ENCODE measurements around the gene SBNO2.

The SBNO2 gene

GRCh38 chr19:1097810-1098176, 76.3 kb downstream of the SBNO2 start:
- Histone ChIP-seq H3K4me3 (IDR thresholded peaks at IDR 0.05; ENCODE audit: insufficient read depth, low read depth, low read length) (no peak overlapping the region), H4K20me1 (ENCODE audit: insufficient read depth) (0 out of 2 replicates have a peak, but pooled peaks cover 4% of the 10 kb centered on the region), H3K27ac (no peak overlapping the region), H3K79me2 (ENCODE audit: insufficient read depth, low read depth) (peaks cover 24% of the 10 kb centered on the region), H3K4me2 (no peak overlapping the region), H3K4me1 (ENCODE audit: low read depth, poor library complexity, severe bottlenecking) (peaks cover 38% of the 10 kb centered on the region), H3K36me3 (ENCODE audit: insufficient read depth) (no peaks in the 10 kb centered on the region), H2AFZ (ENCODE audit: low read depth) (no peak overlapping the region), H3K27me3 (ENCODE audit: insufficient read depth, low read depth) (no peaks in the 10 kb centered on the region), H3K9ac (no peak overlapping the region)
- TF ChIP-seq CTCF (conservative IDR thresholded peaks at IDR 0.05; ENCODE audit: low read depth, low read length), result no peak

- H3K27me3 ChIP-seq (ENCODE audit: insufficient read depth, low read depth), result no peaks in the 10 kb centered on the region
- H3K36me3 ChIP-seq (ENCODE audit: insufficient read depth), result no peaks in the 10 kb centered on the region
- peak within 1 kb of the TSS; percentile 22; the same call in 1 of the 2 replicates for H3K27ac ChIP-seq
- no peak within 1 kb of the TSS for H3K4me3 ChIP-seq (IDR thresholded peaks at IDR 0.05; ENCODE audit: insufficient read depth, low read depth, low read length)
- peaks cover 21% of the 10 kb centered on the region for H3K4me1 ChIP-seq (ENCODE audit: low read depth, poor library complexity, severe bottlenecking)
- H3K9ac ChIP-seq, result peak within 1 kb of the TSS; percentile 59; the same call in 1 of the 2 replicates
- peak within 1 kb of the TSS; percentile 63; the same call in 1 of the 2 replicates for H2AFZ ChIP-seq (ENCODE audit: low read depth)
- peaks cover 26% of the 10 kb centered on the region for H3K79me2 ChIP-seq (ENCODE audit: insufficient read depth, low read depth)
- no peak for TF ChIP-seq CTCF (conservative IDR thresholded peaks at IDR 0.05; ENCODE audit: low read depth, low read length)
- H3K4me2 ChIP-seq, result peak within 1 kb of the TSS; percentile 78
- 0 out of 2 replicates have a peak, but pooled peaks cover 4% of the 10 kb centered on the region for H4K20me1 ChIP-seq (ENCODE audit: insufficient read depth)
Observed at GRCh38 chr19:1094978-1095701, 78.9 kb downstream of the SBNO2 start, which contains the start of gene POLR2E. Gene POLR2E (minus strand): TSS chr19:1095375. CDS start chr19:1095315, 60 bp downstream.

- H4K20me1 ChIP-seq (ENCODE audit: insufficient read depth), result 0 out of 2 replicates have a peak, but pooled peaks cover 4% of the 10 kb centered on the region
- H3K4me3 ChIP-seq (IDR thresholded peaks at IDR 0.05; ENCODE audit: insufficient read depth, low read depth, low read length), result no peak overlapping the region
- TF ChIP-seq CTCF (conservative IDR thresholded peaks at IDR 0.05; ENCODE audit: low read depth, low read length), result no peak
- H3K4me2 ChIP-seq, result peak overlapping the region; percentile 78; the same call in 1 of the 2 replicates
- no peaks in the 10 kb centered on the region for H3K36me3 ChIP-seq (ENCODE audit: insufficient read depth)
- H3K9ac ChIP-seq, result peak overlapping the region; percentile 59; the same call in 1 of the 2 replicates
- H2AFZ ChIP-seq (ENCODE audit: low read depth), result no peak overlapping the region; the same call in 1 of the 2 replicates
- peaks cover 26% of the 10 kb centered on the region for H3K79me2 ChIP-seq (ENCODE audit: insufficient read depth, low read depth)
- H3K27ac ChIP-seq, result peak overlapping the region; percentile 22; the same call in 1 of the 2 replicates
- peaks cover 21% of the 10 kb centered on the region for H3K4me1 ChIP-seq (ENCODE audit: low read depth, poor library complexity, severe bottlenecking)
- H3K27me3 ChIP-seq (ENCODE audit: insufficient read depth, low read depth), result no peaks in the 10 kb centered on the region
Observed at GRCh38 chr19:1094655-1094977, 79.5 kb downstream of the SBNO2 start.

GRCh38 chr19:1093811-1094553, 80.1 kb downstream of the SBNO2 start:
- Histone ChIP-seq H4K20me1 (ENCODE audit: insufficient read depth) (0 out of 2 replicates have a peak, but pooled peaks cover 4% of the 10 kb centered on the region), H3K27ac (no peak overlapping the region; the same call in 1 of the 2 replicates), H3K36me3 (ENCODE audit: insufficient read depth) (no peaks in the 10 kb centered on the region), H3K9ac (peak overlapping the region; percentile 59; the same call in 1 of the 2 replicates), H3K4me1 (ENCODE audit: low read depth, poor library complexity, severe bottlenecking) (peaks cover 16% of the 10 kb centered on the region), H3K4me3 (IDR thresholded peaks at IDR 0.05; ENCODE audit: insufficient read depth, low read depth, low read length) (no peak overlapping the region), H3K4me2 (peak overlapping the region; percentile 78), H2AFZ (ENCODE audit: low read depth) (no peak overlapping the region), H3K27me3 (ENCODE audit: insufficient read depth, low read depth) (no peaks in the 10 kb centered on the region), H3K79me2 (ENCODE audit: insufficient read depth, low read depth) (peaks cover 26% of the 10 kb centered on the region)
- TF ChIP-seq CTCF (conservative IDR thresholded peaks at IDR 0.05; ENCODE audit: low read depth, low read length), result no peak

Data from KMS-11 (cell line).